NCI-H1930 (cell line): ENCODE results near the gene RENBP.

ENCODE experiments used
- DNase-seq, 2 experiments: peaks; one replicate each; lab custom pipeline; 2025; lab: John Stamatoyannopoulos, UW

Gene RENBP

GRCh38 chrX:153919281-153919680 lies 25.2 kb downstream of the RENBP start:
- DNase-seq, result no peak

- no peak for DNase-seq
Observed at GRCh38 chrX:153917869-153918268, 26.6 kb downstream of the RENBP start.

GRCh38 chrX:153913701-153914100 lies 30.7 kb downstream of the RENBP start:
- DNase-seq, result no peak

- no peak for DNase-seq
Observed at GRCh38 chrX:153913211-153913610, 31.2 kb downstream of the RENBP start.

- no peak for DNase-seq
Observed at GRCh38 chrX:153911798-153912197, 32.6 kb downstream of the RENBP start.

GRCh38 chrX:153910446-153910845 lies 34.0 kb downstream of the RENBP start:
- no peak for DNase-seq

- no peak for DNase-seq
Observed at GRCh38 chrX:153909980-153910360, 34.5 kb downstream of the RENBP start.

GRCh38 chrX:153909024-153909979 lies 35.1 kb downstream of the RENBP start:
- no peak for DNase-seq

GRCh38 chrX:153908219-153908860 lies 36.1 kb downstream of the RENBP start:
- no peak for DNase-seq

GRCh38 chrX:153907456-153907855 lies 37.0 kb downstream of the RENBP start:
- no peak for DNase-seq

GRCh38 chrX:153906126-153906917 lies 38.1 kb downstream of the RENBP start:
- no peak for DNase-seq

GRCh38 chrX:153905481-153906095 lies 38.9 kb downstream of the RENBP start:
- no peak for DNase-seq

- no peak for DNase-seq
Observed at GRCh38 chrX:153903991-153904957, 40.2 kb downstream of the RENBP start, which contains the start of gene AVPR2. TSS of gene AVPR2 (plus strand) at chrX:153904673. CDS start at chrX:153905146, 473 bp downstream.

- DNase-seq, result no peak
Observed at GRCh38 chrX:153903238-153903980, 41.0 kb downstream of the RENBP start.

- DNase-seq, result no peak
Observed at GRCh38 chrX:153902385-153902784, 42.1 kb downstream of the RENBP start.

- no peak for DNase-seq
Observed at GRCh38 chrX:153901753-153902140, 42.7 kb downstream of the RENBP start.

GRCh38 chrX:153900831-153901752 lies 43.4 kb downstream of the RENBP start:
- no peak for DNase-seq

- no peak for DNase-seq
Observed at GRCh38 chrX:153897899-153898298, 46.5 kb downstream of the RENBP start.

GRCh38 chrX:153889123-153889522 lies 55.3 kb downstream of the RENBP start:
- DNase-seq, result no peak
